Measurements from ENCODE around the gene ATG4D.
"Not testable (repeated sequence)": the region's sequence is repeated elsewhere in the genome, so short reads cannot be mapped to it uniquely, and the experiment has no call there.

GRCh38 chr19:10573793-10574192 is 30.1 kb downstream of the ATG4D start:
- TF ChIP-seq, protein P1, sequence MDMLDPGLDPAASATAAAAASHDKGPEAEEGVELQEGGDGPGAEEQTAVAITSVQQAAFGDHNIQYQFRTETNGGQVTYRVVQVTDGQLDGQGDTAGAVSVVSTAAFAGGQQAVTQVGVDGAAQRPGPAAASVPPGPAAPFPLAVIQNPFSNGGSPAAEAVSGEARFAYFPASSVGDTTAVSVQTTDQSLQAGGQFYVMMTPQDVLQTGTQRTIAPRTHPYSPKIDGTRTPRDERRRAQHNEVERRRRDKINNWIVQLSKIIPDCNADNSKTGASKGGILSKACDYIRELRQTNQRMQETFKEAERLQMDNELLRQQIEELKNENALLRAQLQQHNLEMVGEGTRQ (IDR thresholded peaks at IDR 0.05; ENCODE audit: borderline replicate concordance, low read depth, low read length) = not testable (repeated sequence)
- not testable (repeated sequence) for TF ChIP-seq RAD21 (IDR thresholded peaks at IDR 0.05; ENCODE audit: insufficient read depth, low read depth, low read length); RCOR1 (conservative IDR thresholded peaks at IDR 0.05; ENCODE audit: low read depth, low read length); ZNF274 (IDR thresholded peaks at IDR 0.05; ENCODE audit: insufficient read depth, insufficient read length); RBBP5 (conservative IDR thresholded peaks at IDR 0.05)
- TF ChIP-seq, protein P2, sequence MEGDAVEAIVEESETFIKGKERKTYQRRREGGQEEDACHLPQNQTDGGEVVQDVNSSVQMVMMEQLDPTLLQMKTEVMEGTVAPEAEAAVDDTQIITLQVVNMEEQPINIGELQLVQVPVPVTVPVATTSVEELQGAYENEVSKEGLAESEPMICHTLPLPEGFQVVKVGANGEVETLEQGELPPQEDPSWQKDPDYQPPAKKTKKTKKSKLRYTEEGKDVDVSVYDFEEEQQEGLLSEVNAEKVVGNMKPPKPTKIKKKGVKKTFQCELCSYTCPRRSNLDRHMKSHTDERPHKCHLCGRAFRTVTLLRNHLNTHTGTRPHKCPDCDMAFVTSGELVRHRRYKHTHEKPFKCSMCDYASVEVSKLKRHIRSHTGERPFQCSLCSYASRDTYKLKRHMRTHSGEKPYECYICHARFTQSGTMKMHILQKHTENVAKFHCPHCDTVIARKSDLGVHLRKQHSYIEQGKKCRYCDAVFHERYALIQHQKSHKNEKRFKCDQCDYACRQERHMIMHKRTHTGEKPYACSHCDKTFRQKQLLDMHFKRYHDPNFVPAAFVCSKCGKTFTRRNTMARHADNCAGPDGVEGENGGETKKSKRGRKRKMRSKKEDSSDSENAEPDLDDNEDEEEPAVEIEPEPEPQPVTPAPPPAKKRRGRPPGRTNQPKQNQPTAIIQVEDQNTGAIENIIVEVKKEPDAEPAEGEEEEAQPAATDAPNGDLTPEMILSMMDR (IDR thresholded peaks at IDR 0.05 in 2 of 3, conservative IDR thresholded peaks at IDR 0.05 in 1 of 3; ENCODE audit: control insufficient read depth in 2 of 3, extremely low read depth in 1 of 3, insufficient read depth in 1 of 3, low read depth in 3 of 3, low read length in 3 of 3) = not testable (repeated sequence)

Data from GM12878 (cell line).